ENCODE measurements around the gene ACO1.

Gene ACO1

DNA sequence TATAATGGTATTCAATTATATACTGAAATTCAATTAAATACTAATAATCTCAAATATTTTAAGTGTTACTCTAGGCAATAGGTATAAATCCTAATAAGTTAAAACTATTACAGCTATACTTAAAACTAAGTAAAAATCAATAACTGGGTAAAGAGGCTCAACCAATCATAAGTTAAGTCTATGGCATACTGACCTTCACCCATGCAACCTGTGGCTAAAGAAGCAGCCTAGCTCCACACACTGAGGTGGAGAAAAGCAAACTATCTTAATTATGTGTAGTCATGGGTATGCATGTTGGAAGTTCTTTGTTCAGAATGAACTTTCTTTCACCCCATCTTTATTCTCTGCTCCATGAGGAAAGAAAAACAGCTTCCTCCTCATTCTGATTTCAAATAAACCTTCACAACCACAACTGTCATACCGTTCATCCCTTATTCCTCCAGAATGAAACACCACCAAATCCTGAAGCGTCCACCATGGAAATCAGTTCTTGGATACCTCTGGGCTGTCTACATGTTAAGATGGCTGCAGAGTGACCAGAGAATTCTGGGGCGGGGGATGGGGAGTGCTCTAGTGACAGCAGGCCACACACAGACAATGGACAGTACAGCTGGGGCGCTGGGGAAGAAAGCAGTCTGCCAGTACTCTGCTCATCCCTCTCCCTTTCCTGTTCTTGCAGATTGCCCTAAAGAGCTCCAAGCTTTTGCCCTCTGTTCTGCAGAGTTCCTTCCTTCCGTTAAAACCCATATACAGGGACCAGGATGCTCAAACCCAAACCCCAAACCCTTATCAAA, 79.3 kb downstream of the ACO1 start:
- DNase-seq (ENCODE audit: insufficient read length) (no peak), FAIRE-seq (no peak)
- TF ChIP-seq TAF1 (IDR thresholded peaks at IDR 0.05; ENCODE audit: borderline replicate concordance, low read depth, low read length) (no peak), POLR2A (IDR thresholded peaks at IDR 0.05; ENCODE audit: low read depth, low read length) (no peak), POLR2AphosphoS5 (IDR thresholded peaks at IDR 0.05; ENCODE audit: low read depth, low read length) (no peak)

DNA sequence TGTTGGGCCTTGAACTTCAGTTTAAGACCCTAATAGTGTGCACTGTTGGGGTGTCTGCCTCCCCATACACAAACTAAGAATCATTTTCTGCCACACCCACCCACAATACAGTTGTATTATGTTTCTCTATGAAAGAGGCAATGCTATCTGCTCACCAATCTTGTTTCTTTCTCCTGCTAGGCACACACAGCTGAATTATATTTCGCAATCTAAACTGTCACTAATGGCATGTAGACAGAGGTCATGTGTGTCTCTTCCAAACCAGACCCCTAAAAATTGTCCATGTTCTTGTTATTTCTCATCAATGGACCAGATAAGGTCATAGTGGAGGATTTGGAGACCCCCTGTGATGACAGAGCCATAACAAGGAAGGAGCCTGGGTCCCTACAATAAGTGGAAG, 84.3 kb downstream of the ACO1 start:
- DNase-seq (ENCODE audit: insufficient read length) (no peak), FAIRE-seq (no peak)
- TF ChIP-seq POLR2A (IDR thresholded peaks at IDR 0.05; ENCODE audit: low read depth, low read length) = no peak

DNA sequence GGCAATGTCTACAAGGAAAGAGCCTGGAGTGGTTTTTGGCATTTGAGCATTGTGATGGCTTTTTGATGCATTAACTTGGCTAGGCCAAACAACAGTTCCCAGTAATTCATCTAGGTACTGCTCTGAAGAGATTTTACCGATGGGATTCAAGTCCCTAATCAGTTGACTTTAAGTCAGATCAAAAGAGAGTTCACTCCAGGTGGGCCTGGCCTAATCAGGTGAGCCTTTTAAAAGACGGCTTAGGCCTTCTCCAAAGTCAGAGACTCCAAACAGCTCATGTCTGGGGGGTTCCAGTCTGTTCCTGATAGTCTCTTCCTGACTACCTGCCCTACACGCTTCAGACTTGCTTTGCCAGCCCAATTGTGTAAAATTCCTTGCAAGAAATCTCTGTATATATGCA, 87.9 kb downstream of the ACO1 start:
- DNase-seq (ENCODE audit: insufficient read length) (no peak), FAIRE-seq (no peak)
- TF ChIP-seq TAF1 (IDR thresholded peaks at IDR 0.05; ENCODE audit: borderline replicate concordance, low read depth, low read length) = no peak
- TF ChIP-seq POLR2AphosphoS5 (IDR thresholded peaks at IDR 0.05; ENCODE audit: low read depth, low read length) = no peak
- no peak for TF ChIP-seq POLR2A (IDR thresholded peaks at IDR 0.05; ENCODE audit: low read depth, low read length)

DNA sequence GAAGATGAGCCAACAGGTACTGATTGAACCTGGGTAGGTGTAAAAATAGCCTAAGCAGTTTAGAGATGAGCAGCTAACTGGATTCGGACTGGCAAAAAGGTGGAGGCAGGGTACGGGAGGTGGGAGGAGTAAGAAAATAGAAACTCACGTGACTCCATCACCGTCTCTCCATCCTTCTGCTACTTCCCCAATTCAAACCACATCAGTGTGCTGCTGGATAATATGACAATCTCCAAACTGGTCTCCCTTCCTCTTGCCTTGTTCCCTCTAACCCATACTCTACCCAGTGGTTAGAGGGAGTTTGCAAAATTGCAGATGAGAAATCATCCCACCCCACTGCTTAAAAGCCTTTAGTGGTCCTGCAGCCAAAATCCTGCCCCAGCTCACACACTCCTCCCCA, 98.9 kb downstream of the ACO1 start:
- DNase-seq (ENCODE audit: insufficient read length) = no peak
- TF ChIP-seq TAF1 (IDR thresholded peaks at IDR 0.05; ENCODE audit: borderline replicate concordance, low read depth, low read length) = no peak
- TF ChIP-seq POLR2AphosphoS5 (IDR thresholded peaks at IDR 0.05; ENCODE audit: low read depth, low read length) = no peak
- no peak for TF ChIP-seq POLR2A (IDR thresholded peaks at IDR 0.05; ENCODE audit: low read depth, low read length)
- no peak for FAIRE-seq

DNA sequence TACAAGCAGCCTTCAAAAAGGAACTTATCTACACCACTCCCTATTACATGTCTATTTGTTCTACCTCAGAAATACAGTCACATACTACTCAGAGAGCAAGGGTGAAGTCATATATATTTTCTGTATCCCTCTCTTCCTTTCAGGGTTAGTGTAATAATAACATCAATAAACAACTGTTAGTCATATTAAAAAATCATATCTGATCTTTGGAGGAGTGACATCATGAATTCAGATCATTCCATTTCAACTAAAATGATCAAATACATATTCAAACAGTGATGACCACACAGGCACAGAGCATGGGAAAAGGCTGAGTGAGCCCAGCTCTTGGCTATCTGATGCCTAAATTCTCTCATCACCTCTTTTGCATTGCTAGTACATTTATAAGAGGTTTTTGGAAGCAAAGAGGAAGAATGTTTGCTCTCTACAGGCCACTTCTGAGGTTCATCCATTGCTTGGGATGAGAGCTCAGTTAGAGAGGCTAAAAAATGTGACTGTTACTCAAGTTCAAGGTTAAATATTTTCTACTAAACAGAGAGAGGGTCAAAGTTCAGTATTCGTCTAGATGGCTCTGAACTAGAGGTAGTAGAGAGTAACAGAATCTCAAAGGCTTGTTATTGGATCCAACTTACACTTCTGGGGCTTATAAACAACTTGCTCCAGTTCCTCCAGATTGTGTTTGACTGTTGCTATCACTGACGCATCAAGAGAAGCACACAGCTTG, 102.6 kb downstream of the ACO1 start:
- no peak for FAIRE-seq
- DNase-seq (ENCODE audit: insufficient read length) = no peak
- TF ChIP-seq POLR2A (IDR thresholded peaks at IDR 0.05; ENCODE audit: low read depth, low read length) = no peak
- no peak for TF ChIP-seq POLR2AphosphoS5 (IDR thresholded peaks at IDR 0.05; ENCODE audit: low read depth, low read length)

DNA sequence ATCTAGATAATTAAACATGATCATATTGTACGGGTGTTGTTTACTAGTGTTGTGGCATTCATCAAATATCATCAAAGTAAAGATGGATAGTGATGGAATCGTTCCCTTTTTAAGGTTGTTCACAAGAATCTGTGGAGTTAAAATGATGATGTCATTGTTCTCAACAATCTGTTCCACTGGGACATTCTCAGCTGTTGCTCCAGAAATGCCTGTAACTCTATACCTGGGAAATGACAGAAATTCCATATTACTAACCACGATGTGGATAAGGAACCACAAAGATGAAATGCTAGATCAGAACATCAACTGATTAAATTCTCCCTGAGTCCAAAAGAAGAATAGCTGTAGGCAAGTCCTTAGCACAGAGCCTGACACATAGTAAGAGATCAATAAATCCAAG, 103.5 kb downstream of the ACO1 start:
- DNase-seq (ENCODE audit: insufficient read length) (no peak), FAIRE-seq (no peak)
- TF ChIP-seq POLR2A (IDR thresholded peaks at IDR 0.05; ENCODE audit: low read depth, low read length) = no peak
- no peak for TF ChIP-seq POLR2AphosphoS5 (IDR thresholded peaks at IDR 0.05; ENCODE audit: low read depth, low read length)
- TF ChIP-seq TAF1 (IDR thresholded peaks at IDR 0.05; ENCODE audit: borderline replicate concordance, low read depth, low read length) = no peak

DNA sequence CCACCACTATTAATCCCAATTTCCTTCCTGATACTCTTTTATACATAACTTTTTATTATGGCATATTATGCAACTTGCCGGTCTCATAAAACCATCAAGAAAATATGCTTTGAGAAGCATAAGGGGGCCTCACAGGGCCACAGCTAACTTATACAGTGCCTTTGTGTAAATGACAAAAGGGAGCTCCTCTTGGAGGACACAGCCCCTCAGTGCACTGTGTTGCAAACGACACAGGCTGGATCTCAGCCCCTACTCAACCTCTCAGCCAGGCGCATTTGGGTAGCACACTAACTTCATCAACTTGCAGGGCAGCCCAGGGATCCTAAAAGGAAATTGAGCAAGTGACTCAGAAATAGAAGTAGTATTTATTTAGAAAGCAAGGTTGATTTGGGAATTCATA, 106.2 kb downstream of the ACO1 start:
- no peak for DNase-seq (ENCODE audit: insufficient read length)
- TF ChIP-seq TAF1 (IDR thresholded peaks at IDR 0.05; ENCODE audit: borderline replicate concordance, low read depth, low read length) = no peak
- no peak for TF ChIP-seq POLR2AphosphoS5 (IDR thresholded peaks at IDR 0.05; ENCODE audit: low read depth, low read length)
- no peak for TF ChIP-seq POLR2A (IDR thresholded peaks at IDR 0.05; ENCODE audit: low read depth, low read length)
- FAIRE-seq = no peak

DNA sequence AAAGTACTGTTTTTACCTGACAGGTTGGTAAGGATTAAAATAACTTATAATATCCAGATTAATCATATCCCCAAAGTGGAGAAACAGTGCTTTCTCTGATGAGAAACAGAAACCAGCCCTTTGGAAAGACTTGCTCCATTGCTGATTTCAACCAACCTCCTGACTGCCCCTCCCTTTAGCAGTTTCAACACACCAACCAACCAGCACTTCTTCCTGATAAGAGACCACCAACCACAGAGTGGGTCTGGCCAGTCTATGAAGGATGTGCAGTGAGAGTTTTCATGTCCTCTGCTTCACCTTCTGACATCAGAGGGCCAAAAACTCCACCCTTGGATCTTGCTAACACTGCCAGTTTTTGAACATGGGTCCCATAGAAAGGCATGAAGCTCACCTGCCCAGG, 113.5 kb downstream of the ACO1 start:
- no peak for FAIRE-seq
- no peak for TF ChIP-seq POLR2A (IDR thresholded peaks at IDR 0.05; ENCODE audit: low read depth, low read length)
- no peak for TF ChIP-seq TAF1 (IDR thresholded peaks at IDR 0.05; ENCODE audit: borderline replicate concordance, low read depth, low read length)
- no peak for TF ChIP-seq POLR2AphosphoS5 (IDR thresholded peaks at IDR 0.05; ENCODE audit: low read depth, low read length)
- DNase-seq (ENCODE audit: insufficient read length) = no peak

DNA sequence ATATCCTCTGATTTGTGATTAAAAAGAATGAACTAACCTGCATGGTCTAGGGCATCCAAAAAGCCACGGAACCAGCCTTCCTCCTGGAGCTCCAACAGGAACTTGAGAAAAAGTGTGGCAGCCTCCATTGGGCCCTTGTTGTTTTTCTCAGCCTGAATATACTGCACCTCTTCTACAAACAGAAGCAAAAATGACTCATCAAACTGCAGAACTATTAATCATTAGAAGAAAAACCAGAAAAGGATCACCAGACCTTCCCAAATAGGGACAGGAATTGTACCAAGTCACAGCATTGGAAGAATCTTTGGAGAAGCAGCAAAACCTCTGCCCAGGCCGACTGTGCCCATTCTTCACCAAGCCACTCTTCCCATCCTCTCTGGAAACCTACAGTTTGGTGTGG, 116.3 kb downstream of the ACO1 start:
- no peak for TF ChIP-seq POLR2AphosphoS5 (IDR thresholded peaks at IDR 0.05; ENCODE audit: low read depth, low read length)
- no peak for TF ChIP-seq POLR2A (IDR thresholded peaks at IDR 0.05; ENCODE audit: low read depth, low read length)
- TF ChIP-seq TAF1 (IDR thresholded peaks at IDR 0.05; ENCODE audit: borderline replicate concordance, low read depth, low read length) = no peak
- no peak for FAIRE-seq
- DNase-seq (ENCODE audit: insufficient read length) = no peak

DNA sequence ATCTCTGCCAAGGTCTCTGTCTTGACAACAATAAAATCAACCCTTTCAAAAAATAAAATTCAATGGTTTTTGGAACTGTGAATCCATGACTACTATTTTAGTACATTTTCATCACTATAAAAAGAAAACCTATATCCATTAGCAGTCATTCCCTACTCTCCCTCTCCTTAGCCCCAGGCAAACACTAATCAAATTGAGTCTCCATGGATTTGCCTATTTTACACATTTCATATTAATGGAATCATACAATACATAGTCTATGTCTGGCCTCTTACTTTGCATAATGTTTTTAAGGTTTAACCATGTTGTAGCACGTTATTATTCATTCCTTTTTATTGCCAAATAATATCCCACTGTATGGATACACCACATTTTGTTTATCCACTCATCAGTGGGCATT, 117.4 kb downstream of the ACO1 start:
- DNase-seq (ENCODE audit: insufficient read length) (no peak), FAIRE-seq (no peak)
- TF ChIP-seq POLR2A (IDR thresholded peaks at IDR 0.05; ENCODE audit: low read depth, low read length) = no peak
- TF ChIP-seq TAF1 (IDR thresholded peaks at IDR 0.05; ENCODE audit: borderline replicate concordance, low read depth, low read length) = no peak
- TF ChIP-seq POLR2AphosphoS5 (IDR thresholded peaks at IDR 0.05; ENCODE audit: low read depth, low read length) = no peak

DNA sequence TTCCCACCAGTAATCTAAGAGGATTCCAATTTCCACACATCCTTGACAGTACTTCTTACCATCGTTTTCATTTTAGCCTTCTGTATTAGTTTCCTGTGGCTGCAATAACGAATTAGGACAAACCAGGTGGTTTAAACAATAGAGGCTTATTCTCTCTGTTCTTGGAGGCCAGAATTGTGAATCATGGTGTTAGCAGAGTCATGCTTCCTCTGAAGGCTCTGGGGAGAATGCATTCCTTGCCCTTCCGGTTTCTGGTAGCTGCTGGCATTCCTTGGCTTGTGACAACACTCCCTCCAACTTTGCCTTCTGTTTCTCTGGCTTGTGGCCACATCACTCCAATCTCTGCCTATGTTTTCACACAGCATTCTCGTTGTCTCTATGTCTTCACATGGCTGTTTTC, 118.0 kb downstream of the ACO1 start:
- DNase-seq (ENCODE audit: insufficient read length) = no peak
- FAIRE-seq = peak; percentile 5
- TF ChIP-seq POLR2AphosphoS5 (IDR thresholded peaks at IDR 0.05; ENCODE audit: low read depth, low read length) = no peak

DNA sequence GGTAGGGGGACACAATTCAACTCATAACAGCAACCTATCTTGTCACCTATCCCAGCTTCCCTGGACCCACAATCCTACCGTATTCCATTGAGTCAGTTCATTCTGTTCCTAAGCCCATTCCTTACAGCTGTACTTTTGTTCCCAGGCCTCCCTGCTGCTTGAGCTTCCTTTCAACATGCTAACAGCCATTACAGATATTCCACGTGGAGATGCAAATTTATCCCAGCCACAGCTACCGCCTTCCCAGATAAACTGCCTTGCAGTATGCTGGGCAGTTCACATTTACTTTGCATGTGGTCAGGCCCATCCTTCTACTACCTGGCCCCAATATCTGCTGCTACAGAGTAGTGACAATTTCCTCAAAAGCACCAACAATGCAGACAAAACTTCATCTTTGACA, 118.6 kb downstream of the ACO1 start:
- DNase-seq (ENCODE audit: insufficient read length) = no peak
- TF ChIP-seq POLR2A (IDR thresholded peaks at IDR 0.05; ENCODE audit: low read depth, low read length) (no peak), POLR2AphosphoS5 (IDR thresholded peaks at IDR 0.05; ENCODE audit: low read depth, low read length) (no peak), TAF1 (IDR thresholded peaks at IDR 0.05; ENCODE audit: borderline replicate concordance, low read depth, low read length) (no peak)

More for the DNA sequence above, 118.6 kb downstream of the ACO1 start:
- peak; percentile 14 for FAIRE-seq
